GM12891 (cell line): ENCODE results near the gene TMEM151A.

Experiments
- POLR2A ChIP-seq: IDR thresholded peaks from 2 replicates; pipeline ENCODE4 v1.6.1; 2011; ENCODE audit warnings: low read depth, low read length, control low read depth
- TAF1 ChIP-seq: IDR thresholded peaks from 2 replicates; pipeline ENCODE4 v1.6.1; 2011; ENCODE audit warnings: low read depth, low read length, control low read depth

DNA sequence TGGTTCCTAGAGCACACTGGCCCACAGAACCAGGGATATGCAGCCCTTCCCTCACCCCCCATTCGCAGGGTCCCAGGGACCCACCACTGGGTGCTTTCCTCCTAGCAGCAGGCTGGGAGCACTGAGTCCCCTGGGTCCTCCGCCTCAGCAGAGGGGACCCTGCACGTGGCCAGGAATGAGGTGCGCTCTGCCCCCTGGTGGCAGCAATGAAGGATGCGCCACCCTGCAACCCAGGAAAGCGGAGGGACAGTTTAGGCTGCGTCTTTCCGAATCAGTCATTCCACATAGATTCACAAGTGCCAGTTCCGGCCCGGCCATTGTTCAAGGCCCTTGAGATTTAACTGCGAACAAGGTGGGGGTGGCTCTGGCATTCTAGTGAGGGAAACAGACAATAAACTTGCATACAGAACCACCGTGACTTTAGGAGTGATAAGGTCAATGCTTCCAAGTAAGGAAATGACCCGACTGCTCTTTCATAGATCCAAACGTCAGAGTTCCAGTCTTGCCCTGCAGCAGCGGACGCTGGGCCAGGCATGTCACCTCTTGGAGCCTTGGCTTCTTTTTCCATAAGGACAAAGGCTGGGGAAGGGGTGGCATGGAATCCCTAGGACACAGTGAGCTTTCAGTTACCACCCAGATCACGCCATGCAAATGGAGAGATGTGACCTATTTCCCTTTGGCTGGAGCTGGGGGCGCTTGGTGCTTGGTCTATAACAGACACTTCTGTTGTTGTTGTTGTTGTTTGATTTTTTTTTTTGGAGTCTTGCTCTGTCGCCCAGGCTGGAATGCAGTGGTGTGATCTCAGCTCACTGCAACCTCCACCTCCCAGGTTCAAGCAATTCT lies 36.8 kb downstream of the TMEM151A start:
- TF ChIP-seq POLR2A = no peak
- TF ChIP-seq TAF1 = no peak
